ENCODE data around the gene ARHGAP44.

- TF ChIP-seq, protein P1, sequence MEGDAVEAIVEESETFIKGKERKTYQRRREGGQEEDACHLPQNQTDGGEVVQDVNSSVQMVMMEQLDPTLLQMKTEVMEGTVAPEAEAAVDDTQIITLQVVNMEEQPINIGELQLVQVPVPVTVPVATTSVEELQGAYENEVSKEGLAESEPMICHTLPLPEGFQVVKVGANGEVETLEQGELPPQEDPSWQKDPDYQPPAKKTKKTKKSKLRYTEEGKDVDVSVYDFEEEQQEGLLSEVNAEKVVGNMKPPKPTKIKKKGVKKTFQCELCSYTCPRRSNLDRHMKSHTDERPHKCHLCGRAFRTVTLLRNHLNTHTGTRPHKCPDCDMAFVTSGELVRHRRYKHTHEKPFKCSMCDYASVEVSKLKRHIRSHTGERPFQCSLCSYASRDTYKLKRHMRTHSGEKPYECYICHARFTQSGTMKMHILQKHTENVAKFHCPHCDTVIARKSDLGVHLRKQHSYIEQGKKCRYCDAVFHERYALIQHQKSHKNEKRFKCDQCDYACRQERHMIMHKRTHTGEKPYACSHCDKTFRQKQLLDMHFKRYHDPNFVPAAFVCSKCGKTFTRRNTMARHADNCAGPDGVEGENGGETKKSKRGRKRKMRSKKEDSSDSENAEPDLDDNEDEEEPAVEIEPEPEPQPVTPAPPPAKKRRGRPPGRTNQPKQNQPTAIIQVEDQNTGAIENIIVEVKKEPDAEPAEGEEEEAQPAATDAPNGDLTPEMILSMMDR (IDR thresholded peaks at IDR 0.05 in 2 of 3, conservative IDR thresholded peaks at IDR 0.05 in 1 of 3; ENCODE audit: insufficient read depth in 2 of 3, low read depth in 1 of 3, low read length in 3 of 3), result no peak
- TF ChIP-seq, protein P2, sequence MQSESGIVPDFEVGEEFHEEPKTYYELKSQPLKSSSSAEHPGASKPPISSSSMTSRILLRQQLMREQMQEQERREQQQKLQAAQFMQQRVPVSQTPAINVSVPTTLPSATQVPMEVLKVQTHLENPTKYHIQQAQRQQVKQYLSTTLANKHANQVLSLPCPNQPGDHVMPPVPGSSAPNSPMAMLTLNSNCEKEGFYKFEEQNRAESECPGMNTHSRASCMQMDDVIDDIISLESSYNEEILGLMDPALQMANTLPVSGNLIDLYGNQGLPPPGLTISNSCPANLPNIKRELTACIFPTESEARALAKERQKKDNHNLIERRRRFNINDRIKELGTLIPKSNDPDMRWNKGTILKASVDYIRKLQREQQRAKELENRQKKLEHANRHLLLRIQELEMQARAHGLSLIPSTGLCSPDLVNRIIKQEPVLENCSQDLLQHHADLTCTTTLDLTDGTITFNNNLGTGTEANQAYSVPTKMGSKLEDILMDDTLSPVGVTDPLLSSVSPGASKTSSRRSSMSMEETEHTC (IDR thresholded peaks at IDR 0.05), result no peak
- TF ChIP-seq HDAC6 (IDR thresholded peaks at IDR 0.05; ENCODE audit: low read depth, low read length), result no peak
These were observed 42.5 kb downstream of the ARHGAP44 start for GRCh38 chr17:12831839-12832238.

All from K562 (cell line).